Measurements from ENCODE around the gene PI4K2B. TPM values are rescaled to one million over a fixed set of nuclear protein-coding genes. Genes with fewer than 3 reads are reported as not detected.

PI4K2B gene
- 17.5 and 22.8 TPM in 2 replicates for total RNA-seq

DNA sequence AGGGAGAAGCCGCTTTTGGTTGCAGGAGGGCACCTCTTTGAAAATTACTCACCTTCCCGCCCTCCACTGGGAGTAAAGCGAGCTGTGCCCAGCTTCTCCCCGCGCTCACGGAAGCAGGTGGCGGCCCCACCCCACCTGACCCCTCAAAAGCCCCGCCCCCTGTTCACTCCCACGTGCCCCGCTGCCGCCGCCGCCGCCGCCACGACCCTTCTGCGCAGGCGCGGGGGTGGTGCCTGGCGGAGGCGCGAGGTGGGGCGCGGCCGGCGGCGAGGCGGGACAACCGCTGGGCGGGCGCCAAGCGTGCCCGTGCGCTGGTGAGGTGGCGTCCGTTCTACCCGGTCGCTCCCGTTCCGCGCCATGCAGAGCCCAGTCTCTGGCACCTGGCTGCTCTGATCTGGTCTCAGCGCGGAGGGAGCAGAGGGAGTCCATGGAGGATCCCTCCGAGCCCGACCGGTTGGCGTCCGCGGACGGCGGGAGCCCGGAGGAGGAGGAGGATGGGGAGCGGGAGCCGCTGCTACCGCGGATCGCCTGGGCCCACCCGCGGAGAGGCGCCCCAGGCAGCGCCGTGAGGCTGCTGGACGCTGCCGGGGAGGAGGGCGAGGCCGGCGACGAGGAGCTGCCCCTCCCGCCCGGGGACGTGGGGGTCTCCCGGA is at the start of gene PI4K2B:
PI4K2B (plus strand) TSS at position 297 of the 653 bp plus-strand sequence; CDS start at position 428, 131 bp downstream.

DNA sequence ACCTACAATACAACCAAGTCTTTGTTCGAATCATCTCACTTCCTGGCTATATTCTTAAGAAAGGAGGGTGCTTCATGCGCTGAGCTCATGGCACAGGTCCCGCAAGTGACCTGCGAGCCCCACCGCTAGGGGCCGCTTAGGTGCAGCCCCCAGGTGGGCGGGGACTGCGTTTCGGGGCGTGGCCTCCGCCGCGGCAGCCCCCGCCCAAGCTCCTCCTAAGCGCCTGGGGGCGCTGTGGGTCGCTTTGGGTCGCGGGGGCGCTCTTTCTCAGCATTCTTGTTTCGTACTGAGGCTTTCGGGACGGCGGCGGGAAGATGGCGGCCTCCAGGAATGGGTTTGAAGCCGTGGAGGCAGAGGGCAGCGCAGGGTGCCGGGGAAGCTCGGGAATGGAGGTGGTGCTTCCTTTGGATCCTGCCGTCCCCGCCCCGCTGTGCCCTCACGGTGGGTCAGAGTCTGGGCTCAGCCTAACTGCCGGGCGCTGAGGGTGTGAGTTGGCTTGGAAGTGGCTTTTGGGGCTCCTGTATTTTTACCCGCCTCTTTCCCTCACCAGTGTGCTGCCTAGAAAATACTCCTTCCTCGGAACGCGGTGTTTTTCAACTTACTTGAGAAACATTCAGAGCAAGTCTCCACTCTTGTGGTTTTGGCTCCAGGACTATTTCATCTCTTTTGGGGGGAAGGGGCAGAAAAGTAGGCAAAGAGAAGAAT is 78.8 kb downstream of the PI4K2B start, which contains the start of gene ZCCHC4:
ZCCHC4 (plus strand) TSS at position 279 of the 705 bp plus-strand sequence; CDS start at position 315, 36 bp downstream.

Other genes with a start within 250 kb of the PI4K2B start
- not detected in 2 replicates for gene LGI2, start 203.1 kb upstream of the PI4K2B start, total RNA-seq
- 3.5 and 5.1 TPM in 2 replicates for gene SEPSECS, start 73.6 kb upstream of the PI4K2B start, total RNA-seq
- gene ZCCHC4, start 78.7 kb downstream of the PI4K2B start, total RNA-seq: 8.6 and 10.1 TPM in 2 replicates
- 14.7 and 32.1 TPM in 2 replicates for gene ANAPC4, start 143.2 kb downstream of the PI4K2B start, total RNA-seq

Measured in myometrial cell (primary cell).